Endometrial microvascular endothelial cells (primary cell): ENCODE measurements around the gene RAX2. TPM values are rescaled to one million over a fixed set of nuclear protein-coding genes. Genes with fewer than 3 reads are reported as not detected.

Experiments
- in situ Hi-C: cut with HindIII; loops from 2 replicates; pipeline ENCODE4 v1.10.0; 2017; ENCODE audit warnings: low sequenced_read_pairs, low pct_unique_long_range_greater_than_20kb; ENCODE audit errors: inconsistent ontology term
- total RNA-seq: library from RNA; depleted of rRNA; stranded (reverse); fragments of >200 nt; gene quantifications from one replicate; pipeline ENCODE4 v1.2.3, GENCODE V29; 2015; ENCODE audit errors: inconsistent ontology term

Gene RAX2
- total RNA-seq, 1 donor from 2014 or later, result not detected

DNA sequence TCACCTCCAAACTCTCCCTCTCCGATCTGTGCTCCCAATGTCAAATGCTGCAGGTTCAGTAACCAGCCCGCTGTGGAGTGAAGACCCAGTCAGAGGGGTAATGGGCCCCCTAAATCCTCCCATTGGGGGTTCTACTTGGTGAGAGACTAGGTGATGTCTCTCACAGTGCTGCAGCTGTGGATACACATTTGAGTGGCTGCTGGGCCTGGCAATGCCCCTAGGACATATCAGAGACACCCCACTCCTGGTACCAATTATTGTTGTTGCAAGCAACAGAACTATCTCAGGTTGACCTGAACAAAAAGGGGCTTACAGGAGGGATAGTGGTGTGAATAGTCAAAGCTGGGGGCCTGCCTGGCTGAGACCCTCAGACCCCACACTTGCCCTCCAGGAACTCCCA is 9.6 kb upstream of the RAX2 start:
- in situ Hi-C loops, result no loop called here

DNA sequence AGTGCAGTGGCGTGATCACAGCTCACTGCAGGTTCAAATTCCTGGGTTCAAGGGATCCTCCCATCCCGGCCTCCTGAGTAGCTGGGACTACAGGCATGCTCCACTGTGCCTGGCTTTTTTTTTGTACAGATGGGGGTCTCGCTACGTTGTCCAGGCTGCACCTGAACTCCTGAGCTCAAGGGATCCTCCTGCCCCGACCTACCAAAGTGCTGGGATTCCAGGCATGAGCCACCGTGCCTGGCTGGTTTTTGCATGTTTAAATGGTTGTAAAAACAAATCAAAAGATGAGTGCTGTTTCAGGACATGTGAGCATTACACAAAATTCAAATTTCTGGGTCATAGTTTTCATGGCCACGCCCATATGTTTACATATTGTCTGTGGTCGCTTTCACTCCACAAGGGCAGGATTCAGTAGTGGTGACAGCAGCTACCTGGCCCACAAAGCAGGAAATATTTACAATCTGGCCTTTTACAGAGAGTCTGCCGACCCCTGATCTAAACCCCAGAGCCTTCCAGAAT is 8.8 kb upstream of the RAX2 start:
- in situ Hi-C loops, result no loop called here

DNA sequence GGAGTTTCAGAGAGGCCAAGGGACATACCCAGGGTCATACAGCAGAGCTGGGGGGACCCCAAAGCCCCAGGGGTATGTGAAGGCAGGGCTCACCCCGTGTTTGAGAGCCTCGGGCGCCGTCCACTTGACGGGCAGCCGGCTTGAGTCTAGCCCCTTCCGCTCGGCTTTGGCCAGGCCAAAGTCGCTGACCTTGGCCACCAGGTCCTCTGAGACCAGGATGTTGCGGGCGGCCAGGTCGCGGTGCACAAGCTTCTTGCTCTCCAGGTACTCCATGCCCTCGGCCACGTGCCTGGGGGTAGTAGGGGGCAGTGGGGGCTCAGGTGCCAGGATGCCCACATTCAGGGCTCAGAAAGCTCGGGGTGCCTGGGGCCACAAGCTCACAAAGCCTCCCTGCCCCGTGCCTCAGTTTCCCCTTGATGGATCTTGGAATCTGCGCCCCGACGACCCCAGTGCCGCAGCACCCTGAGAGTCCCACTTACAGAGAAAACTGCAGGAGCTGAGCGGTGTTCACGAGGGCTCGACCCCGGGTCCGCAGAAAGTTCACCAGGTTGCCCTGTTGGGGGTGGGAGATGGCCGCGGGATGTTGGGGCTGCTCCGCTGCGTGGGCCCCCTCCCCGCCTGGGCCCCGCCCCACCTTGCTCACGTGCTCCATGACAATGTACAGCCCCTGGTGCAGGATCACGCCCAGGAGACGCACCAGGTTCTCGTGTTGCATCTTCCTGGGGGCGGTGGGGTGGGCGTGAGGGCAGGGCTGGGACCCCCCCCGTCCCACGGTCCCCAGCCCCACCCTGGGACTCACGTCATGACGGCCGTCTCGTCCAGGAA is 7.1 kb upstream of the RAX2 start:
- in situ Hi-C loops, result no loop called here

DNA sequence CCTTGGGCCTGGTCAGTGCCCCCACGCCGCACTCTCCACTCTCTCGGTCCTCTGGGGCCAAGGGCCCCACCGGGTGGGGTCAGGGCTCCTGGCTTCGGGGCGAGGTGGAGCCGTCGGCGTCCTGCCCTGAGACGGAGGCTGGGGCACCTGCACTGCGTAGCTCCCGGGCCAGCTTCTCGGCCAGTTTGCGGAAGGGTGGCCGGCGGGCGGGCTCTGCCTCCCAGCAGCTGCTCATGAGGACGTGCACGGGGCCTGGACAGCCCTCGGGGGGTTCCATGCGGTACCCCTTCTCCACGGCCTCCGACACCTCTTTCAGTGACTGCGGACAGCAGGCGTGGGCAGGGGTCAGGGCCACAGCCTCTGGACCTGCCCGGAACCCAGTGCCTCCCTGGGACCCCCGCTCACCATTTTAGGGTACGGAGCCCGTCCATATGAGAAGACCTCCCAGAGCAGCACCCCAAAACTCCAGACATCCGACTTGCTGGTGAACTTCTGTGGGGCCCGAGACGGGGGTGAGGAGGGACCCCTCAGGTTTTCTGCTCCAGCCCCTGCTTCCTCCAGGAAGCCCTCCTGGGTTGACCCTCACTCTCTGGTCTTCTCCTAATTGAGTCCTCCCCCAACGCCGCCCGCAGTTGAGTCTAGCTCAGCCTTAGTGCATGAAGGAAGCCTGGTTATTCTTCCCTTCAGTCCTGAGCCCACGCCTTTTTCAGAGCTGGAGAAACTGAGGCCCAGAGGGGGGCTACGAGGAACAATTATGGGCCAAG is 6.3 kb upstream of the RAX2 start:
- in situ Hi-C loops, result no loop called here

DNA sequence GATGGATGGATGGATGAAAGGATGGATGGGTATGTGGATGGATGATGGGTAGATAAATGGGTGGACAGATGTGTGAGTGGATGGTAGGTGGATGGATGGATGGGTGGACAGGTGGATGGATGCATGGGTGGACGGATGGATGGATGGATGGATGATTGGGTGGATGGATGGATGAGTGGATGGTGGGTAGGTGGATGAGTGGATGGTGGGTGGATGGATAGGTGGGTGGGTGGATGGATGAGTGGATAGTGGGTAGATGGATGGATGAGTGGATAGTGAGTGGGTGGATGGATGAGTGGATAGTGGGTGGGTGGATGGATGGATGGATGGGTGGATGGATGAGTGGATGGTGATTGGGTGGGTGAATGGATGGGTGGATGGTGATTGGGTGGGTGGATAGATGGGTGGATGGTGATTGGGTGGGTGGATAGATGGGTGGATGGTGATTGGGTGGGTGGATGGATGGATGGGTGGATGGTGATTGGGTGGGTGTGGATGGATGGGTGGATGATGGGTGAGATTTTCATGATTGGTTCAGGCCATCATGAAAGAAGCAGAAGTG is 4.5 kb upstream of the RAX2 start:
- in situ Hi-C loops, result no loop called here

DNA sequence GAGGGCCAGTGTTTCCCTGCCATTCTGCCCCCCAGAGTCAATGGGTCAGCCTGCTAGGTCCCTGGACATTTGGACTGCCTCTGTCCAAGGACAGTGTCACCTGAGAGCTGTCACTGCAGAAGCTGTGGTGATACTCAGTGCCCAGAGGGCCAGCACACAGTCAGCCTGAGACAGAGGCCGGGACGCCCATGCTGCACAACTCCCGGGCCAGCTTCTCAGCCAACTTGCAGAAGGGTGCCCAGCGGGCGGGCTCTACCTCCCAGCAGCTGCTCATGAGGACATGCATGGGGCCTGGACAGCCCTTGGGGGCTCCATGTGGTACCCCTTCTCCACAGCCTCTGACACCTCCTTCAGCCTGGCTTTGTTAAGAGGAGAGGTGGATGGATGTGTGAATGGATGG is 3.8 kb upstream of the RAX2 start:
- in situ Hi-C loops, result no loop called here

DNA sequence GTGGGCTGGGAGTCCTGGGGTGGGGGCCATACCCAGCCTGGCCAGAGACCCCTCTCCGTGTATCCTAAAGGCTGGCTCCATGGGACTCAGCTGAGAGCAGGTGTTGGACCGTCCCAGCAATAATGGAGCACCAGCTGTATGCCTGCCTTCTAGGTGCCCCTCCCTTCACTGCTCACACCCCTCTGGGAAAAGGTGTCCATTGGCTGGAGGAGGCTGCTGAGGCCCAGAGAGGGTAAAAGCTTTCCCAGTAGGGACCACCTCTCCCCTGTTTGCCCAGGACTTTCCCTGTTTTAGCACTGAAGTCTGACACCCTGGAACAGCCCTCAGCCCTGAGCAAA is 3.3 kb upstream of the RAX2 start:
- in situ Hi-C loops, result no loop called here

DNA sequence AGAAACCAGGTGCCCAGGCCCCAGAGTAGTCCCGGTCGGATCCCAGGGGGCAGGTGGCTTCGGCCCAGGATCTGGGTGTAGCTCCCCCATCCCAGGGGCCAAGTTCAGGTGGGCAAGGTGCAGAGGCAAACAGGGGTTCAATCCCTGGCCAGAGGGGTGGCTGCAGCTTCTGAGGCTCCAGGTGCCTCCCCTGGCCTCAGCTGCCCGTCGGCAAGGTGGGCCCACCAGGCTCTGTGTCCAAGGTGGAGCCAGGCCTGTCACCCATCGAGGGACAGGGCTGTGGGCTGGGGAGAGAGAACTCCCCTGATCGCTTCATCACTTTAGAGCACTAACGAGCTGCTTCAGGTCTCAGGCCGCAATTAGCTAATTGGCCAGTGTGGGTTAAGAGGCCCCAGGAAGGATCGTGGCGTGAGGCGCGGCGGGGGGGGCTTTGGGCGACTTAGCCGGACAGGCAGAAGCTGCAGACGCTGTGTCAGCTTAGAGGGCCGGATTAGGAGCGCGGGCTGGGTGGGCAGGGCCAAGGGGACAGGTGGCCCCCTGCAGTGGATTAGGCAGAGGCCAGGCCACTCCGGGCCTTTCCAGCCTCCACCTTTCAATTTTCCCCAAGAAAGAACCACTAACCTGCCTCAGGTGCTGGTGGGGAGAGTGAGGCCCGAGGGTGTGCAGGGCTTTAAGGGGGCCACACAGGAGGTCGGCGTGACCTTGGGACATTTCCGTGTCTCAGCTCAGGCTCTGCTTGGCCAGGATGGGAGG is 2.8 kb upstream of the RAX2 start:
- in situ Hi-C loops, result no loop called here

DNA sequence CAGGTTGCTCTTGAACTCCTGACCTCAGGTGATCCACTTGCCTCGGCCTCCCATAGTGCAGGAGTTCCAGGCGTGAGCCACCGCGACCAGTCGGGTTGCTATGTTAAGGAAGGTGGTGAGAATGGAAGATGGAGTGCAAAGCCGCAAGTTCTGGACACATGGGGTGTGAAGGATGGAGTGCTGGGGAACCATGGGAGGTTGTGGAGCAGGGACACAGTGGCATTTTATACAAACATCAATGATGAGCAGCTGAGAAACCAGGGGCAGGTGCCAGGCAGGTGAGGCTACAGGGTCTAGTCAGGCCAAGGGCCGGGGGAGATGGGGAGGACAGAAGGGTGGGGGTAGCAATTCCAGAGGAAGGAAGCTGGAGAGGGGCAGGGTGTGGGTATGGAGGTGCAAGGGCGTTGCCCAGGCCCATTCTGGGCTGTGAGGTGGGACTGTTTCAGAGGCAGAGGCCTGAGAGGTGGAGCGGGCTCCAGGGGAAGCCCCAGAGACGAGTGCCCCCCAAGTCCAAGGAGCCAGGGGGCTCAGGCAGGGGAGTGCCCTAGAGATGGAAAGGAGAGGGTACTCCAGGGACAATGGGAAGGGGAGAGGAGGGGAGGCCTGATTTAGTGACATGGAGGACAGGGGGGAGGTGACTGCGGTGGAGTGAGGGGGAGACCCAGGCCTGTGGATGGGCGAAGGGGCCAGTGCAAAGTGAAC is 1.9 kb upstream of the RAX2 start:
- in situ Hi-C loops, result no loop called here

DNA sequence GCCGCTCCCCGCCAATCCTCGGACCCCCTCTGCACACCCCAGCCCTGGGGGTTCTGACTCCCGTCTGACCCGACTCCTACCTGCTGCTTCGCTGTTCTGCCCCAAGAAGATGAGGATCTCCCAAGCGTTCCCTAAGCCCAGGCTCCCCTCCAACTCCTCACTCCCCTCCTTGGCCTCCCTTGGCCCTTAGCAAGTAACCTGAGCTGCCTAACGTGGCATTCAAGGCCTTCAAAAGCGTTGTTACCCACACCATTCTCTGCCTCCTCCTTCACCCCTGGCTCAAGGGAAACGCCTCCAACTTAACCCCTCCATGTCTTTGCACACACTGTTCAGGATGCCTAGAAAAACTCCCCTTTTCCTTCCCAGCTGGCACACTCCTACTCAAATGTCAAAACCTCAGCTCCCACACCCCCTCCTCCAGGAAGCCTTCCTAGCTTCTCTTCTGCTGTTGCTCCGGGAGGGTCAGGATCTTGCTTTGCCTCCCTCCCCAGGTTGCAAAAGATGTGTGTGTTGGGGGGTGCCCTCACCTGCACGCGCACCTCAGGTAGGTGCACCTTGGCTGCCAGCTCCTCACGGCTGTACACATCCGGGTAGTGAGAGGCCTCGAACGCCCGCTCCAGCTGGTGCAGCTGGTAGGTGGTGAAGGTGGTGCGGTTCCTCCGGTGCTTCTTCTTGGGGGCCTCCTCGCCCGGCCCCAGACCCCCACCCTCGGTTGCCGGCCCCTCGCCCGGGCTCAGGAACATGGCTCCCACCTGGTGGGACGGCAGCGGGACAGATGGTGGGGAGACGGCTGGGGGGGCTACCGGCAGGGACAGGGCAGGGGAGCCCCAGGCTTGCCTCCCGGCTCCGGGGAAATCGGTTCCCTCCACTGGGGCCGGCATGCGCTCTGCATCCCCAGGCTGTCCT is 775 bp downstream of the RAX2 start:
- in situ Hi-C loops, result no loop called here

DNA sequence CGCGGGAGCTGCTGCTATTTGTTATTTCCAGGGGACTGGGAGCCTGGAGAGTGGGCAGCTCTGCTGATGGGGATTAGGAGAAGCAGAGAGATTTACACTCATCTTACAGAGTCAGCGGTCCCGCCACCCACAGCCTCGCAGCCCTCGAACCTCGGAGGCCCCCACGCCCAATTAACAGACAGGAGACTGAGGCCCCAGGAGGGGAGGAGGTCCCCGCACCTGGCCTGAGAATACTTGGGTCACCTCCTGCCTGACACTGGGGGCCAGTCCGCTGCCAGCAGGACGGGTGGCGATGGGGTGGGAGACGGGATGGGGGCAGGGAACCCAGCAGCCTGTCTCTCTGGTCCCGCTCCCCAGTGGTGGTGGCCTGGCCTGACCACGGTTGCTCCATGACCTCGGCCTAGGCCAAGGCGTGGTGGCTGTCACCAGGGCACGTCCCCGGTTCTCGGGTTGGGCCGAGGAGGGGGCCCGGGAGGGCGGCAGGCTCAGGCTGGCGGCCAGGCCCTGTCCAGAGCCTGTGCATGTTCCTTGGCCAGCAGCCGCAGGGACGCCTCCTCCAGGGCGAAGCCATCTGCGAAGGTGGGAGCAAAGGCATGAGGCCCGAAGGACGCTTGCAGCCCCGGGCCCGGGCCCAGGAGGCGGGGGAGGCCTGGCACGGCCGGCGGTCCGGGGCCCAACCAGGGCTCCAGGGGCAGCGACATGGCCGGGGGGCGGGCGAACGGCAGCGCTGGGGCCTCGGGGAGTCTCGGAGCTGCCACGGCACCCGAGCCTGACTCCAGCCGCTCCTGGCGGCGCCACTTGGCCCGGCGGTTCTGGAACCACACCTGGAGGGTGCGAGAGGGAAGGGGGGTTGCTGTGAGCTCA is 1.7 kb downstream of the RAX2 start:
- in situ Hi-C loops, result no loop called here

DNA sequence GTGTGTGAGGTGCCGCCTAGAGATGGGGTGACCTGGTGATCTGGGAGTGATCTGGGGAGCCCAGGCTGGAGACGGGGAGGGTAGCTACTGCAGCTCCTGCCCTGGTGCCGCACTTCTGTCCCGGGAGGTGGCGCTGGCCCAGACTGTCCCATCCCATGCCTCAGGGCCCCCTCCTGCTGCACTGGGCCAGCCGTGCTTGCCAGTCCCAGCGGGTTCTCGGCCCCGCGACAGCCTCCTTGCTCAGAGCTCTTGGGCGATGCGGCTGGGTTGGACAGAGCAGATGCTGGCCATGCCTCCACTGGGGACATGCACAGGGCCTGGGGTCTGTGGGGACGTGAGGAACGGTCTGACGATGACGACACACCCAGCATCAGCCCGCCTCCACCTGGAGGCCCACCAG is 2.5 kb downstream of the RAX2 start:
- in situ Hi-C loops, result no loop called here

DNA sequence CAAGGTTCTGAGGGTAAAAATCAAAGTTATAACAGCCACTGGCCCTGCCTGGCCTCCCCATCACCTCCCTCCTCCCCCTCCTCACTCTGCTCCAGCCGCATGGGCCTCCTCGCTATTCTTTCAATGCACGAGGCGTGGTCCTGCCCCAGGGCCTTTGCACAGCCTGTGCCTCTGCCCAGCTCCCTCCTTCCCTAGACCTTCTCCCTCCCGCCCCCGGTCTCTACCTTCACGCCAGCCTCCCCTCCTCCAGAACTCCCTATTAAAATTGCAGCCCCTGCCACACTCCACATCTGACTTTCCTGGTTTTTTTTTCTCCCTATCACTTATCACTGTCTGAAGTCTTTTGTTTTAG is 3.3 kb downstream of the RAX2 start:
- in situ Hi-C loops, result no loop called here

DNA sequence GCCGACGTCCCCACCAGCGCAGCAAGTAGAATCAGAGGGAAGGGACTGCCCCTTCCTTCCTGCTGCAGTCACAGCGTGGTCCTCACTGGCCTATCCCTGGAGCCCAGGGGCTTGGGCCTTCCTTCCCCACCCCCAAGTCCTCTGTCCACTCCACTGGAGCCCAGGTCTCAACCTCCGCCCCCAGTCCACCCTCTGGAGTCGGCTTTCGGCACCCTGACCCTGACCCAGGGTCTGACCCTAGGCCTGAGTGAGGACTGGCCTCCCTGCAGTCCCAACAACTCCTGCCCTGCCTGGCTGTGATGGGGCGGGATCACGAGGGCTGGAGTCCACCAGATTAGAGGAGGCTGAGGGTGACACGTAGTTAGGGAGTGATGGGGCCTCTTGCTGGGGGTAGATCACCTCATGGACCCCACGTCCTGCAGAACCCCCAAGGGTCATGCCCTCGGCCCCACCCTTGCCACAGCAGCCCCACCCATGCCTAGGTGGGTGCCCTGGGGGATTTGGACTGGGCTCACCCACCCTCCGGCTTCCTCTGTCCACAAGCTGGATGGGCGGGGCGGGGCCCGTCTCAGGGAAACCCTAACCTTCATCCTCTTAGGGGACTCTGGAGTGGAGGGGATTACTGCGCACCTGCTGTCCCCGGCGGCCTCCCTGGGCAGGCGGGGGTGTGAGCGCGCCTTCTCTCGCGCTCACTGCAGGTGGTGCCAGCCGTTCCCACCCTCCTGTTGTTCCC is 3.8 kb downstream of the RAX2 start:
- in situ Hi-C loops, result no loop called here

DNA sequence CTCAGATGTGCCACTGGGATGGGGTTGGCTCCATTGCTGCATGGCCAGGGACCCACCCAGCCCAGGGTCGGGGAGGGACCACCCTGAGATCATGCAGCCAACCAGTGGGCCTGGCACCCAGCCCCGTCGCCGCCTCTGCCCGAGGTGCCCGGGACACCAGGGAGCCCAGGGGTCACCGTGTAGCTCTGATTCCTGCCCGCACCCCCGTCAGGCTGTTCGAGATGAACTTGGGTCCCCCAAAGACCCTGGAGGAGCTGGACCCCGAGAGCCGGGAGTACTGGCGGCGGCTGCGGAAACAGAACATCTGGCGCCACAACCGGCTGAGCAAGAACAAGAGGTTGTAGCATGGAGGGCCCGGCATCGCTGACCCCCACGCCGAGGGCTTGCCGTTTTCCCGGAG is 5.0 kb downstream of the RAX2 start:
- in situ Hi-C loops, result no loop called here

DNA sequence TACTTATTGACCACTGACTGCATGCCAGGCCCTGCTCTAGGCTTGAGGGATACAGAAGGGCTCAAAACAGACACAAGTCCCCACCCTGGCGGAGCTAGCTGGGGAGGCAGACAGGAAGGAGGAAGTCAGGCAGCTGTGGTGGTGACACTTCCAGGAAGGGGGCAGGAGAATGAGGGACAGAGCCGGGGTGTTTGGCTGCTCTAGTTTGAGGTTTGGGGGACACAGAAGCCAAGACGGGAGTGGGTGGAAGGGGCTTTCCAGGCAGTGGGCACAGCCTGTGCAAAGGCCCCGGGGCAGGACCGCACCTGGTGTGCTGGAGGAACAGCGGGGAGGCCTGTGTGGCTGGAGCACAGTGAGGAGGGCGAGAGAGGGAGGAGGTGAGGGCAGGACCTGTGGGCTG is 5.5 kb downstream of the RAX2 start:
- in situ Hi-C loops, result no loop called here
